ENCODE data around the gene SLCO4A1.

GRCh38 chr20:62663145-62664018 lies 21.1 kb downstream of the SLCO4A1 start:
- TF ChIP-seq EZH2 (IDR thresholded peaks at IDR 0.05; ENCODE audit: insufficient read depth, poor library complexity, severe bottlenecking) (no peak), EZH2phosphoT487 (IDR thresholded peaks at IDR 0.05; ENCODE audit: insufficient read depth, low read depth) (no peak)

All from GM23248 (cell line).